Body of pancreas (tissue), 4 donors: ENCODE data around the gene ZNF747. TPM values are rescaled to one million over a fixed set of nuclear protein-coding genes. Genes with fewer than 3 reads are reported as not detected.

Experiments
- ATAC-seq: fragments of 150-250 bp; one replicate; pipeline ENCODE4 v1.9.1; 2016
- DNase-seq, 4 donors: peaks; one replicate each; pipeline ENCODE4 v3.0.0-alpha.2; 2019
- H3K27ac ChIP-seq, 4 donors: fragments of 200-600 bp; sonication (generic); 1 replicate in 3 of 4; 2 replicates in 1 of 4; pipeline versions ENCODE4 v1.5.1 to v1.6.1; 2016 to 2019; ENCODE audit warnings: mild to moderate bottlenecking in 1 of 4, mixed read lengths in 1 of 4, moderate library complexity in 1 of 4
- H3K27me3 ChIP-seq, 2 donors: fragments of 200-600 bp; sonication (generic); one replicate each; pipeline ENCODE4 v1.6.0; 2016; ENCODE audit warnings: mild to moderate bottlenecking in 1 of 2
- H3K36me3 ChIP-seq, 2 donors: fragments of 200-600 bp; sonication (generic); replicated peaks in 1 of 2; 2 replicates each; pipeline ENCODE4 v1.5.1; 2016; ENCODE audit warnings: low read depth in 2 of 2; ENCODE audit not compliant: insufficient read depth in 1 of 2
- H3K4me1 ChIP-seq: fragments of 200-600 bp; sonication (generic); one replicate; pipeline ENCODE4 v1.6.0; 2016
- H3K4me3 ChIP-seq, 2 donors: fragments of 200-600 bp; sonication (generic); 1 replicate in 1 of 2; 2 replicates in 1 of 2; pipeline ENCODE4 v1.5.1; 2016 to 2019
- H3K9me3 ChIP-seq, 3 donors: fragments of 200-600 bp; sonication (generic); 1 replicate in 2 of 3; 2 replicates in 1 of 3; pipeline ENCODE4 v1.5.1; 2016
- CTCF ChIP-seq, 7 experiments: fragments of 450-650 bp in 4 of 7; fragments of 200-600 bp in 3 of 7; sonication (generic) in 3 of 7; IDR thresholded peaks; one replicate each; pipeline ENCODE4 v1.5.1; 2016 to 2019; ENCODE audit warnings: antibody characterized with exemption in 7 of 7
- POLR2A ChIP-seq, 3 donors: fragments of 450-650 bp; IDR thresholded peaks; one replicate each; pipeline ENCODE4 v1.6.1; 2016; ENCODE audit warnings: antibody characterized with exemption in 3 of 3, mild to moderate bottlenecking in 2 of 3
- WGBS, 2 donors: methylation state at CpG; one replicate each; pipeline ENCODE4 v1.1.5; 2017; 5-methylcytosine and 5-hydroxymethylcytosine counted together
- intact Hi-C: fragments of 100-400 bp; cut with DNase I; formaldehyde crosslinking; loops from one replicate; pipeline ENCODE4 v1.15.1; 2023
- total RNA-seq, 2 donors: library from RNA; depleted of rRNA; stranded (reverse); fragments of >200 nt; gene quantifications; one replicate each; pipeline ENCODE4 v1.1.0, GENCODE V29; 2016

The ZNF747 gene
- total RNA-seq, 2 donors from 2014 or later: 10.2 to 11.4 TPM

- Histone ChIP-seq H3K27ac (no peak overlapping the region), H3K4me3 (no peak overlapping the region), H3K9me3 (no peaks in the 10 kb centered on the region), H3K27me3 (no peaks in the 10 kb centered on the region), H3K36me3 (no peaks in the 10 kb centered on the region), H3K4me1 (peaks cover 14% of the 10 kb centered on the region)
- DNase-seq (no peak), ATAC-seq (no peak)
- TF ChIP-seq POLR2A (IDR thresholded peaks at IDR 0.05) (no peak), CTCF (IDR thresholded peaks at IDR 0.05) (no peak)
- intact Hi-C loops: no loop called here
- WGBS, 2 donors: 66 to 67% methylated on average over 7 of the region's 7 CpGs
These were observed 30.9 kb upstream of the ZNF747 start for GRCh38 chr16:30565526-30565925.

- Histone ChIP-seq H3K4me3 (no peak overlapping the region), H3K9me3 (no peaks in the 10 kb centered on the region), H3K36me3 (no peaks in the 10 kb centered on the region), H3K4me1 (peaks cover 16% of the 10 kb centered on the region), H3K27me3 (no peaks in the 10 kb centered on the region), H3K27ac (no peak overlapping the region)
- WGBS, 2 donors: 75 to 79% methylated on average over 10 to 14 of the region's 14 CpGs
- DNase-seq (no peak), ATAC-seq (no peak)
- intact Hi-C loops: no loop called here
- TF ChIP-seq POLR2A (IDR thresholded peaks at IDR 0.05) (no peak), CTCF (IDR thresholded peaks at IDR 0.05) (no peak)
These were observed 27.4 kb upstream of the ZNF747 start for GRCh38 chr16:30562021-30562420.

- DNase-seq (peak in 3 of 4 donors; percentile 20 to 36 (median 30)), ATAC-seq (no peak)
- no peaks in the 10 kb centered on the region for H3K9me3 ChIP-seq
- H3K4me3 ChIP-seq: peak overlapping the region in 1 of 2 donors; percentile 11
- TF ChIP-seq CTCF (IDR thresholded peaks at IDR 0.05): no peak
- peak in 1 of 3 donors; percentile 18 for TF ChIP-seq POLR2A (IDR thresholded peaks at IDR 0.05)
- H3K27ac ChIP-seq: peak overlapping the region in 2 of 4 donors; percentile 56 to 61
- intact Hi-C loops: no loop called here
- no peaks in the 10 kb centered on the region for H3K36me3 ChIP-seq
- no peaks in the 10 kb centered on the region for H3K27me3 ChIP-seq
- 17 to 35% methylated on average over 13 to 44 of the region's 46 CpGs for WGBS, 2 donors
- peaks cover 24% of the 10 kb centered on the region for H3K4me1 ChIP-seq
These were observed 26.6 kb upstream of the ZNF747 start for GRCh38 chr16:30561089-30561816.

GRCh38 chr16:30559690-30560089 lies 25.0 kb upstream of the ZNF747 start:
- Histone ChIP-seq H3K9me3 (no peaks in the 10 kb centered on the region), H3K27ac (no peak overlapping the region), H3K4me1 (peaks cover 29% of the 10 kb centered on the region), H3K36me3 (peaks cover 0 to 2% of the 10 kb centered on the region in 2 donors), H3K27me3 (no peaks in the 10 kb centered on the region), H3K4me3 (no peak overlapping the region)
- no peak for DNase-seq
- ATAC-seq: no peak
- WGBS, 2 donors: 85 to 94% methylated on average over 6 of the region's 6 CpGs
- intact Hi-C loops: no loop called here
- TF ChIP-seq POLR2A (IDR thresholded peaks at IDR 0.05) (no peak), CTCF (IDR thresholded peaks at IDR 0.05) (no peak)
